HL-60 (cell line): Measurements from ENCODE around the gene TACR1.

Experiments
- microRNA-seq: library from miRNA; unstranded; fragments of <30 nt; microRNA quantifications from one replicate; pipeline ENCODE4, GENCODE V29; 2018

The TACR1 gene

Small RNA genes lying within 50 kb of the gene (microRNA-seq; reads per million reads assigned to microRNA genes)
- 6.6 reads per million, percentile 22 among the genes with 10 or more reads in this experiment for gene MIR5000
